ENCODE measurements around the gene SLC22A4.

The SLC22A4 gene

DNA sequence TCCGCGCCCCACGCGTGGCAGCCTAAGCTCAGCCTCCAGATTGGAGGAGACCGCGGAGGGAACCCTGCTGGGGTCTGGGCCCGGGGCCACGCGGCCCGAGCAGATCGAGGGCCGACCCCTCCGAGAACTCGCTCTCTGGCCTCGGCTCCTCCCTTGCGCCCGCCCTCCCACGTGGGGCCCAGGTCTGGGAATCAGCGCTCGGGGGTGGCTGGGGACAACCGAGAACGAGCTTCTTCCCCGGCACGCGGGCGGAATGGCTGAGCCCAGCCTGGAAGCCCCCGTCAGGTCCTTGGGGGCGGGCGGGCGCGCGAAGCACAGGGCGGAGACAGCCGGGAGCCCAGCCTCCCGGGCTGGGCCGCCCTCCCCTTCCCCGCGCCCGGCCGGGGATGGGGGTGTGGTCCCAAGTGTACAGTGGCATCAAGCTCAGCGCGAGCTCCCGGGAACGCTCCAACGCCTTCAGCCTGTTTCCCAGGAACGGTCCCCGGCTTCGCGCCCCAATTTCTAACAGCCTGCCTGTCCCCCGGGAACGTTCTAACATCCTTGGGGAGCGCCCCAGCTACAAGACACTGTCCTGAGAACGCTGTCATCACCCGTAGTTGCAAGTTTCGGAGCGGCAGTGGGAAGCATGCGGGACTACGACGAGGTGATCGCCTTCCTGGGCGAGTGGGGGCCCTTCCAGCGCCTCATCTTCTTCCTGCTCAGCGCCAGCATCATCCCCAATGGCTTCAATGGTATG is at the start of gene SLC22A4:
SLC22A4 (plus strand) TSS at position 403 of the 736 bp plus-strand sequence; CDS start at position 626, 223 bp downstream.
- peak within 1 kb of the TSS; percentile 91 for H3K4me3 Mint-ChIP-seq
- peak; percentile 90 for DNase-seq
- H3K4me1 Mint-ChIP-seq (ENCODE audit: low read depth) = peaks cover 38% of the 10 kb centered on the region
- H3K36me3 Mint-ChIP-seq (ENCODE audit: low read depth) = peaks cover 6% of the 10 kb centered on the region
- H3K27ac Mint-ChIP-seq = peak within 1 kb of the TSS; percentile 96
- H3K27me3 Mint-ChIP-seq = peaks cover 13% of the 10 kb centered on the region
- no peaks in the 10 kb centered on the region for H3K9me3 Mint-ChIP-seq

DNA sequence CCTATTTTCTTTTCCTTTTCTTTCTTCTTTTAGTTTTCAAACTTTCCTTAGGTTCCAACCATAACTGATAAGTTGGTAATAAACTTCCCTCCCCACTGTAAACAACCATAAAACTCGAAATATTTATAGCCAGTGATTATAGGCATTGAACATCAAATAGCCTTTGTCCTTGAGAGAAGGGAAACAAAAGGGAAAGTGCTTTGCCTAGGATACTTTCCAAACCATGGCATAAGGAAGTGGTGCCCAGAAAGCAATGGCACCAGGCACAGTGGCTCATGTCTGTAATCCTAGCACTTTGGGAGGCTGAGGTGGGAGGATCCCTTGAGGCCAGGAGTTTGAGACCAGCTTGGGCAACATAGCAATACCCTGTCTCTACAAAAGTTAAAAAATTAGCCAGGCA is 48.6 kb upstream of the SLC22A4 start:
- Mint-ChIP-seq H3K27me3 (peaks cover 16% of the 10 kb centered on the region), H3K36me3 (ENCODE audit: low read depth) (no peaks in the 10 kb centered on the region), H3K4me3 (no peak overlapping the region), H3K9me3 (peaks cover 30% of the 10 kb centered on the region), H3K27ac (no peak overlapping the region), H3K4me1 (ENCODE audit: low read depth) (peaks cover 1% of the 10 kb centered on the region)
- DNase-seq = no peak

- no peak overlapping the region for H3K27ac Mint-ChIP-seq
- H3K9me3 Mint-ChIP-seq = peaks cover 24% of the 10 kb centered on the region
- DNase-seq = no peak
- H3K4me1 Mint-ChIP-seq (ENCODE audit: low read depth) = peaks cover 1% of the 10 kb centered on the region
- no peaks in the 10 kb centered on the region for H3K36me3 Mint-ChIP-seq (ENCODE audit: low read depth)
- H3K27me3 Mint-ChIP-seq = peaks cover 16% of the 10 kb centered on the region
- no peak overlapping the region for H3K4me3 Mint-ChIP-seq
Measured at GRCh38 chr5:132246806-132247205, 47.4 kb upstream of the SLC22A4 start.

DNA sequence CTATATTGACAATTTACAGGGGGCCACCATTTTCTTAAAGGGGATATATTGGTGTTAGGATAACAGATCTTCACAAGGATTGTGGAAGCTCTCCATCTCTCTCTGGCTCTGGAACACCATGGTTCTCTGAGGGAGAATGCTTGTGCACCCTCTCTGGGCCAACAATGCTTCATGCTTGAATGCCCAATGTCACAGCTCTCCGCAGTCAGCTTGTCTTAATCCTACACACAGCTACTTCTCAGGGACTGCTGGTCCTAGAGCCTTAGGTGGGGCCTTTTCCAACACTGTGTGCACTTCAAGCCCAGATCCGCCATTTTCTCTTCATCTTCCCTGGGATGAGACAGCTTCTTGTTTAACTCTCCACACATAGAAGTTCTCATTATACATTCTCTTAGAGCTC is 43.6 kb upstream of the SLC22A4 start:
- no peak for DNase-seq
- Mint-ChIP-seq H3K4me3 (no peak overlapping the region), H3K36me3 (ENCODE audit: low read depth) (no peaks in the 10 kb centered on the region), H3K27me3 (peaks cover 6% of the 10 kb centered on the region), H3K9me3 (peaks cover 9% of the 10 kb centered on the region), H3K27ac (no peak overlapping the region), H3K4me1 (ENCODE audit: low read depth) (peaks cover 1% of the 10 kb centered on the region)

GRCh38 chr5:132251220-132251725 is 42.9 kb upstream of the SLC22A4 start:
- H3K36me3 Mint-ChIP-seq (ENCODE audit: low read depth) = no peaks in the 10 kb centered on the region
- H3K27me3 Mint-ChIP-seq = peaks cover 10% of the 10 kb centered on the region
- peaks cover 1% of the 10 kb centered on the region for H3K4me1 Mint-ChIP-seq (ENCODE audit: low read depth)
- peaks cover 3% of the 10 kb centered on the region for H3K9me3 Mint-ChIP-seq
- no peak overlapping the region for H3K4me3 Mint-ChIP-seq
- no peak overlapping the region for H3K27ac Mint-ChIP-seq
- DNase-seq = no peak

- DNase-seq = peak; percentile 21
- Mint-ChIP-seq H3K27me3 (peaks cover 22% of the 10 kb centered on the region), H3K4me3 (no peak overlapping the region), H3K4me1 (ENCODE audit: low read depth) (peaks cover 1% of the 10 kb centered on the region), H3K9me3 (no peaks in the 10 kb centered on the region), H3K27ac (no peak overlapping the region), H3K36me3 (ENCODE audit: low read depth) (no peaks in the 10 kb centered on the region)
Measured at GRCh38 chr5:132253008-132253441, 41.2 kb upstream of the SLC22A4 start.

DNA sequence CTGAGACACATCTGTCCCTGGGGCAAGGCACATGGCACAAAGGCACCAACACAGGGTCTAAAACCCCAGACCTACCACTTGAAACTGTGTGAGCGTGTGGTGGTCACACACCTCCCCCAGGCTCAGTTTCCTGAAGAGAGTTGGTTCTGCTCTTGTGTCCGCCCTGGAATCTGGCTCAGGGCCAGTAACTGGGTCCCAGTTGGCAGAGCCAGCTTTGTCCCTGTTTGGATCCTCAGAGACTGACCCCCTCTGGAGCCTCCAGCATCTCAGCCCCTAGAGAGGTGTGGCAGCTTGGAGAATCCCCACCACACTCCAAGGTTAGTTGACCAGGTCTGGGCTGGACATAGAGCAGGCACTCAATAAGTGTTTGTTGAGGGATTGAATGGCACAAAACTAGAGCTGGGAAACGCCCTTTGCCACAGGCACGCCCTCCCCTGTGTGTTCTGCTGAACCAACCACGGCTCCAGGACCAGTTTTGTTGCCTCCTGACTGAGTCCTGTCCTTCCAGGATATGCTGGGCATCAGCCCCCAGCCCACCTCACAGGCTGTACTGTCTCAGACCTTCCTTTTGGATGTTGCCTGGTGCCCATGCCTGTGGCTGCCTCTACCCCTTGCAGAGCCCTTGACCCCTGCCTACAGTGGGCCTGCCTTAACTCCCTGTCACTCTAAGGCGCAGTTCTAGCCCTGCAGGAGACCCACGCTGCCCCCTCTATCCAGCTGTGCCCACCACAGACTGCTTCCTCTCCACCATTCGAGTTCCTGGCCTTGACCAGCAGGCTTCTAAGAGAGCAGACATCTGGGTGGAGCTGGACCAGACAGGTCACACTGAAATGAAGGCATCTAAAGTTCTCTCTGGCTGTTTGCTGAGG is 40.5 kb upstream of the SLC22A4 start:
- H3K9me3 Mint-ChIP-seq = no peaks in the 10 kb centered on the region
- H3K27me3 Mint-ChIP-seq = peaks cover 27% of the 10 kb centered on the region
- H3K27ac Mint-ChIP-seq = no peak overlapping the region
- no peak overlapping the region for H3K4me3 Mint-ChIP-seq
- peak; percentile 22 for DNase-seq
- no peaks in the 10 kb centered on the region for H3K36me3 Mint-ChIP-seq (ENCODE audit: low read depth)
- H3K4me1 Mint-ChIP-seq (ENCODE audit: low read depth) = no peaks in the 10 kb centered on the region

GRCh38 chr5:132254321-132254977 is 39.7 kb upstream of the SLC22A4 start:
- Mint-ChIP-seq H3K4me3 (no peak overlapping the region), H3K36me3 (ENCODE audit: low read depth) (no peaks in the 10 kb centered on the region), H3K27ac (no peak overlapping the region), H3K27me3 (peaks cover 27% of the 10 kb centered on the region), H3K9me3 (no peaks in the 10 kb centered on the region), H3K4me1 (ENCODE audit: low read depth) (peaks cover 3% of the 10 kb centered on the region)
- no peak for DNase-seq

DNA sequence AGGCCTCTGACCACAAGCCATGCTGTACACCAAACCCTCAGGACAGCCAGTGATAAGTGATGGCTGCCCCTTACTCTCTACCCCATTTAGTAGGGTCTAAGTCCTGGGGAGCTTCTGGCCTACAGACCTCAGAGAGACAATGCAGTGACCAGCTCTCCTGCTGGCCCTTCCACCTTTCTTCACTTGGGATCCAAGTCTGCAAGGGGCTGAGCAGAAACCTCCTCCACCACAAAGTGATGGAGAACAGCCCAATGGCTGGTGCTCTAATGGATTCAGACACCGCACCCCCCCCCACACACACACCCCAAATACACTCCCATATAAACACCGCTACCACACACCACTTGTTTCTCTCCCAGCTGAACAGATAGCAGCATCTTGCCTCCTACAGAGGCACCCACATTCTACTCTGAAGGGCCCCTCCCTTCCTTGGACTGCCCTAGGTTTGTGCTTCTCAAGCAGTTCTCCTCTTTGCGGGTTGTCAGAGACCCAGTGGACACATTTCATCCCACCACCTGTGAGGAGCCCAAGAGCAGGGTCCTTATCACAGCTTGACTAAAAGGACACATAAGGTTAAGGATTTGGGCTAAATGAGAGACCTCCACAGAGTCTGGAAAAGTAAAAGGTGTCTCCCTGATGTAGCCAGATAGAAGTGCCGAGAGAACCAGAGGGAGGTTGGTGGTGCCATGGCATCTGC is 38.0 kb upstream of the SLC22A4 start:
- DNase-seq = peak; percentile 29
- Mint-ChIP-seq H3K9me3 (no peaks in the 10 kb centered on the region), H3K36me3 (ENCODE audit: low read depth) (no peaks in the 10 kb centered on the region), H3K4me1 (ENCODE audit: low read depth) (peaks cover 21% of the 10 kb centered on the region), H3K27me3 (peaks cover 27% of the 10 kb centered on the region), H3K27ac (no peak overlapping the region), H3K4me3 (no peak overlapping the region)

DNA sequence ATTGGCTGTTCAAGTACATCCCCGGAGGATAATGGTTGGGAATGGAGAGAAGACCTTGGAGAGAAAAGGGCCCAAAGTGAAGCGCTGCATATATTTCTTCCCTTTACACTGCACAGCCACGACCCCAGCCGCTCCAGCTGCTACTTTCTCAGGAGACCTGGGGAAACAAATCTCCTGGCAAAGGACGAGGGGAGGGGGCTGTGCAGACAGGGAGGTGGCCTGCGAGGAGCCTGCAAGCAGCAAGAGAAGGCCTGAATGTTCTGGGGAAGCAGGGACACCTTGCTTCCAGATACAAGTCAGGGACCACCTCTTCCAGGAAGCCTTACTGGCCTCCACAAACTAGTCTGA is 37.4 kb upstream of the SLC22A4 start:
- no peak overlapping the region for H3K4me3 Mint-ChIP-seq
- no peak overlapping the region for H3K27ac Mint-ChIP-seq

DNA sequence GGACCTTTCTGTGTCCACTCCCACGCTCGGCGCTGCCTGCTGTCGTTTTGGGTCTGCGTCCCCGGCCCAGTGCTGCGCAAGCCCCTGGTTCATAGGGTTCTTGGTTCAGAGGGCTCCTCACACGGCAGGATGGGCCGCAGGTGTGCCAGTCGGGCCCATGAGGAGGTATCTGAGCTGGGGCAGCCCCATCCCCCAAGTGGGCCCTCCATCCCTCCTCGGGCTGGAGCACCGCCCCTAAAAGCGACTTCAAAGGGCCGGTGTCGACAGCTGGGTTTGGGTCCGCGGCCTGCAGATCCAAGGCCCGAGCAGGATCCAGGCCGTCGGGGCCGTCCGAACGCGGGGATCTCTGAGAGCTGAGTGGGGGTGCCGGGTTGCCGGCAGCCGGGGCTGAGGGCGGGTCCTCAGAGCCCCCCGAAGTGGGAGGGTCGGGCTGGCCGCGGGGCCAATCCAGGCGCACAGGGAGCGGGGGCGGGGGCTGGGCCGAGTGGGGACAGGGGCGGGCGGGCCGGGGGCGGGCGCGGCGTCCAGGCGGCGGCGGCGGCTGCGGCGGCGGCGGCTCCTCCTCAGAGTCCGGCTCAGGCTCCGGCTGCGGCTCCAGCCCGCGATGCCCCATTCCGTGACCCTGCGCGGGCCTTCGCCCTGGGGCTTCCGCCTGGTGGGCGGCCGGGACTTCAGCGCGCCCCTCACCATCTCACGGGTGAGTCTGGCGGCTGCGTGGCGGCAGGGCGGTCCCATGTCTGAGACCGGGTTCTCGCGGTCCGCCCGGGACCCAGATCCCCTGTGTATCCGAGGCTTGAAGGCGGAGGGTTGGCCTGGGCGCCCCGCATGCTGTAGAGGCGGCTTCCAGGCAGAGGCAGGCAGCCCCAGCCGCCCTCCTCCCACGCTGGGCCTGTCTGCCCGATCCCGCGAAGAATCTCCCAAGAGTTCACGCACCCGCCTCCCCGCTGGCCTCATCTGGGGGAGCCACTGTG is 36.8 kb upstream of the SLC22A4 start, which contains the start of gene PDLIM4:
PDLIM4 (plus strand) TSS at position 566 of the 971 bp plus-strand sequence; CDS start at position 605, 39 bp downstream.
- Mint-ChIP-seq H3K36me3 (ENCODE audit: low read depth) (no peaks in the 10 kb centered on the region), H3K27me3 (peaks cover 27% of the 10 kb centered on the region), H3K4me3 (no peak within 1 kb of the TSS), H3K9me3 (no peaks in the 10 kb centered on the region), H3K4me1 (ENCODE audit: low read depth) (peaks cover 30% of the 10 kb centered on the region), H3K27ac (no peak within 1 kb of the TSS)
- DNase-seq = peak; percentile 34

More for the DNA sequence above, 37.4 kb upstream of the SLC22A4 start:
- Mint-ChIP-seq H3K27me3 (peaks cover 27% of the 10 kb centered on the region), H3K9me3 (no peaks in the 10 kb centered on the region), H3K4me1 (ENCODE audit: low read depth) (peaks cover 26% of the 10 kb centered on the region), H3K36me3 (ENCODE audit: low read depth) (no peaks in the 10 kb centered on the region)
- DNase-seq = no peak

GRCh38 chr5:132258102-132259068 is 35.8 kb upstream of the SLC22A4 start:
- Mint-ChIP-seq H3K36me3 (ENCODE audit: low read depth) (no peaks in the 10 kb centered on the region), H3K4me1 (ENCODE audit: low read depth) (peaks cover 39% of the 10 kb centered on the region), H3K4me3 (no peak overlapping the region)

More at GRCh38 chr5:132258102-132259068, 35.8 kb upstream of the SLC22A4 start:
- Mint-ChIP-seq H3K27me3 (peaks cover 27% of the 10 kb centered on the region), H3K9me3 (no peaks in the 10 kb centered on the region), H3K27ac (no peak overlapping the region)
- DNase-seq = peak; percentile 31

Data from activated T-cell treated with anti-CD3 and anti-CD28 coated beads, Interleukin-2, amount 50 U/mL, for 24 hours (primary cell).